Neural cell (in vitro differentiated cells): ENCODE measurements around the gene UHMK1. TPM values are rescaled to one million over a fixed set of nuclear protein-coding genes. Genes with fewer than 3 reads are reported as not detected.
"Not testable (repeated sequence)": the region's sequence is repeated elsewhere in the genome, so short reads cannot be mapped to it uniquely, and the experiment has no call there.

Experiments used
- H2AFZ ChIP-seq: fragments of 200-600, 300-800 bp; sonication (generic), shearing (Covaris generic); 2 replicates; pipeline ENCODE4 v1.6.0; 2014; ENCODE audit warnings: low read depth, mild to moderate bottlenecking, antibody characterized with exemption, low read length, moderate library complexity
- H3F3A ChIP-seq: fragments of 200-600 bp; shearing (Covaris generic); 2 replicates; pipeline ENCODE4 v1.6.1; 2016; ENCODE audit warnings: mild to moderate bottlenecking, moderate library complexity, mixed read lengths, antibody characterized with exemption, low read length; ENCODE audit not compliant: insufficient read depth, poor library complexity, severe bottlenecking
- H3K27ac ChIP-seq: fragments of 200-600, 300-800 bp; sonication (generic), shearing (Covaris generic); 2 replicates; pipeline ENCODE4 v1.5.1; 2014; ENCODE audit warnings: mild to moderate bottlenecking, low read length, moderate library complexity
- H3K27me3 ChIP-seq: fragments of 300-800, 200-600 bp; sonication (generic), shearing (Covaris generic); 2 replicates; pipeline ENCODE4 v1.6.0; 2014; ENCODE audit warnings: mild to moderate bottlenecking, low read depth, low read length, moderate library complexity; ENCODE audit not compliant: insufficient read depth
- H3K36me3 ChIP-seq: fragments of 300-800, 200-600 bp; sonication (generic), shearing (Covaris generic); 2 replicates; pipeline ENCODE4 v1.5.1; 2014; ENCODE audit warnings: mild to moderate bottlenecking, antibody characterized with exemption, low read length, moderate library complexity; ENCODE audit not compliant: insufficient read depth
- H3K4me2 ChIP-seq: fragments of 300-800, 200-600 bp; sonication (generic), shearing (Covaris generic); 2 replicates; pipeline ENCODE4 v1.6.0; 2014; ENCODE audit warnings: mild to moderate bottlenecking, low read length
- H3K4me3 ChIP-seq: fragments of 300-800, 200-600 bp; sonication (generic), shearing (Covaris generic); 2 replicates; pipeline ENCODE4 v1.5.1; 2014; ENCODE audit warnings: mild to moderate bottlenecking, low read length, moderate library complexity
- H3K79me2 ChIP-seq: fragments of 200-600 bp; shearing (Covaris generic); replicated peaks from 2 replicates; pipeline ENCODE4 v1.6.0; 2014; ENCODE audit warnings: mild to moderate bottlenecking, low read length, moderate library complexity; ENCODE audit not compliant: insufficient read depth
- H3K9ac ChIP-seq: fragments of 300-800, 200-600 bp; sonication (generic), shearing (Covaris generic); 2 replicates; pipeline ENCODE4 v1.6.1; 2016; ENCODE audit warnings: mild to moderate bottlenecking, low read length, mixed read lengths
- H3K9me2 ChIP-seq: fragments of 200-600 bp; shearing (Covaris generic); 2 replicates; pipeline ENCODE4 v1.6.1; 2016; ENCODE audit warnings: mild to moderate bottlenecking, low read length, mixed read lengths; ENCODE audit not compliant: insufficient read depth
- H3K9me3 ChIP-seq: fragments of 200-600, 300-800 bp; sonication (generic), shearing (Covaris generic); 2 replicates; pipeline ENCODE4 v1.6.1; 2016; ENCODE audit warnings: mild to moderate bottlenecking, mixed run types, low read length, moderate library complexity, mixed read lengths
- H4K20me1 ChIP-seq: fragments of 200-600 bp; shearing (Covaris generic); 2 replicates; pipeline ENCODE4 v1.6.1; 2016; ENCODE audit warnings: mild to moderate bottlenecking, mixed run types; ENCODE audit not compliant: insufficient read depth
- EP300 ChIP-seq: fragments of 450-650 bp; conservative IDR thresholded peaks from 2 replicates; pipeline ENCODE4 v1.6.1; 2014; ENCODE audit warnings: antibody characterized with exemption, mild to moderate bottlenecking, moderate library complexity; ENCODE audit not compliant: poor library complexity, severe bottlenecking
- EZH2 ChIP-seq: fragments of 200-600, 300-800 bp; shearing (Covaris generic), sonication (generic); IDR thresholded peaks from 2 replicates; pipeline ENCODE4 v1.6.1; 2014; ENCODE audit warnings: antibody characterized with exemption, low read length, borderline replicate concordance, mild to moderate bottlenecking; ENCODE audit not compliant: insufficient read depth, poor library complexity, severe bottlenecking
- MXI1 ChIP-seq: fragments of 450-650 bp; conservative IDR thresholded peaks from 2 replicates; pipeline ENCODE4 v1.6.1; 2014; ENCODE audit warnings: antibody characterized with exemption, mild to moderate bottlenecking; ENCODE audit not compliant: poor library complexity, severe bottlenecking
- POLR2AphosphoS5 ChIP-seq: IDR thresholded peaks from 2 replicates; pipeline ENCODE4 v1.6.1; 2012
- RAD21 ChIP-seq: fragments of 450-650 bp; conservative IDR thresholded peaks from 2 replicates; pipeline ENCODE4 v1.6.1; 2014; ENCODE audit warnings: antibody characterized with exemption, mild to moderate bottlenecking, moderate library complexity
- SMC3 ChIP-seq: fragments of 450-650 bp; conservative IDR thresholded peaks from 2 replicates; pipeline ENCODE4 v1.6.1; 2014; ENCODE audit warnings: antibody characterized with exemption, mild to moderate bottlenecking, moderate library complexity; ENCODE audit not compliant: poor library complexity
- TAF1 ChIP-seq: IDR thresholded peaks from 2 replicates; pipeline ENCODE4 v1.6.1; 2012; ENCODE audit warnings: low read depth
- polyA plus RNA-seq: library from polyadenylated mRNA; depleted of rRNA; stranded (reverse); fragments of >200 nt; gene quantifications from 2 replicates; pipeline ENCODE4 v1.2.3, GENCODE V29; 2014
- TF ChIP-seq, protein P1 (sequence below): IDR thresholded peaks from 2 replicates; pipeline ENCODE4 v1.6.1; 2012; ENCODE audit warnings: borderline replicate concordance
- TF ChIP-seq, protein P2 (sequence below): fragments of 450-650 bp; IDR thresholded peaks from 2 replicates; pipeline ENCODE4 v1.5.1; 2014; ENCODE audit warnings: antibody characterized with exemption, mild to moderate bottlenecking, moderate library complexity; ENCODE audit not compliant: poor library complexity, severe bottlenecking

UHMK1 gene
- polyA plus RNA-seq, 1 donor from 2014 or later = 22.2 TPM

DNA sequence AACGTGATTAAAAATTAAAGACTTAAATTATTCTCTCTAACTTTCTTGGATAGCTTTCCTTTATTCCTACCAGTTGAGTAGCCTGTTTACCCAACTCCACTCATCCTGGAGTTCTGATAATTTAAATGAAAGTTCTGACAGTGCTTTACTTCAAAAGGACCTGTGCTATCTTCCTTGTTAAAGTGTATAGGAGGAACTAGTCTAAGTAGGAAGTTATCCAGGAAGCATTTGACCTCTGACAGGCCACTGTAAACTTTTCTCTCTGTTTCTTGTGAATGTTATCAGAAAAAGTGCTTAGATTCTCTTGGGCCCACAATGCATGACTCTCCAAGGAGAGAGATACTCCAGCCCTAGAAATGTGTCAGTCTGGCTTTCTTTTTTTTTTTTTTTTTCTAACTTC lies 73.1 kb downstream of the UHMK1 start:
- Histone ChIP-seq H3K9me3 (no peaks in the 10 kb centered on the region), H4K20me1 (no peaks in the 10 kb centered on the region), H3K27me3 (no peaks in the 10 kb centered on the region), H2AFZ (no peak overlapping the region), H3K9ac (no peak overlapping the region), H3K4me2 (no peak overlapping the region), H3K9me2 (no peaks in the 10 kb centered on the region), H3K27ac (no peak overlapping the region), H3K36me3 (no peaks in the 10 kb centered on the region), H3K79me2 (no peaks in the 10 kb centered on the region), H3K4me3 (no peak overlapping the region), H3F3A (no peaks in the 10 kb centered on the region)
- TF ChIP-seq, protein P1, sequence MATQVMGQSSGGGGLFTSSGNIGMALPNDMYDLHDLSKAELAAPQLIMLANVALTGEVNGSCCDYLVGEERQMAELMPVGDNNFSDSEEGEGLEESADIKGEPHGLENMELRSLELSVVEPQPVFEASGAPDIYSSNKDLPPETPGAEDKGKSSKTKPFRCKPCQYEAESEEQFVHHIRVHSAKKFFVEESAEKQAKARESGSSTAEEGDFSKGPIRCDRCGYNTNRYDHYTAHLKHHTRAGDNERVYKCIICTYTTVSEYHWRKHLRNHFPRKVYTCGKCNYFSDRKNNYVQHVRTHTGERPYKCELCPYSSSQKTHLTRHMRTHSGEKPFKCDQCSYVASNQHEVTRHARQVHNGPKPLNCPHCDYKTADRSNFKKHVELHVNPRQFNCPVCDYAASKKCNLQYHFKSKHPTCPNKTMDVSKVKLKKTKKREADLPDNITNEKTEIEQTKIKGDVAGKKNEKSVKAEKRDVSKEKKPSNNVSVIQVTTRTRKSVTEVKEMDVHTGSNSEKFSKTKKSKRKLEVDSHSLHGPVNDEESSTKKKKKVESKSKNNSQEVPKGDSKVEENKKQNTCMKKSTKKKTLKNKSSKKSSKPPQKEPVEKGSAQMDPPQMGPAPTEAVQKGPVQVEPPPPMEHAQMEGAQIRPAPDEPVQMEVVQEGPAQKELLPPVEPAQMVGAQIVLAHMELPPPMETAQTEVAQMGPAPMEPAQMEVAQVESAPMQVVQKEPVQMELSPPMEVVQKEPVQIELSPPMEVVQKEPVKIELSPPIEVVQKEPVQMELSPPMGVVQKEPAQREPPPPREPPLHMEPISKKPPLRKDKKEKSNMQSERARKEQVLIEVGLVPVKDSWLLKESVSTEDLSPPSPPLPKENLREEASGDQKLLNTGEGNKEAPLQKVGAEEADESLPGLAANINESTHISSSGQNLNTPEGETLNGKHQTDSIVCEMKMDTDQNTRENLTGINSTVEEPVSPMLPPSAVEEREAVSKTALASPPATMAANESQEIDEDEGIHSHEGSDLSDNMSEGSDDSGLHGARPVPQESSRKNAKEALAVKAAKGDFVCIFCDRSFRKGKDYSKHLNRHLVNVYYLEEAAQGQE = no peak
- TF ChIP-seq MXI1 (no peak), TAF1 (no peak), SMC3 (no peak), POLR2AphosphoS5 (no peak), RAD21 (no peak), EP300 (no peak), EZH2 (no peak)
- TF ChIP-seq, protein P2, sequence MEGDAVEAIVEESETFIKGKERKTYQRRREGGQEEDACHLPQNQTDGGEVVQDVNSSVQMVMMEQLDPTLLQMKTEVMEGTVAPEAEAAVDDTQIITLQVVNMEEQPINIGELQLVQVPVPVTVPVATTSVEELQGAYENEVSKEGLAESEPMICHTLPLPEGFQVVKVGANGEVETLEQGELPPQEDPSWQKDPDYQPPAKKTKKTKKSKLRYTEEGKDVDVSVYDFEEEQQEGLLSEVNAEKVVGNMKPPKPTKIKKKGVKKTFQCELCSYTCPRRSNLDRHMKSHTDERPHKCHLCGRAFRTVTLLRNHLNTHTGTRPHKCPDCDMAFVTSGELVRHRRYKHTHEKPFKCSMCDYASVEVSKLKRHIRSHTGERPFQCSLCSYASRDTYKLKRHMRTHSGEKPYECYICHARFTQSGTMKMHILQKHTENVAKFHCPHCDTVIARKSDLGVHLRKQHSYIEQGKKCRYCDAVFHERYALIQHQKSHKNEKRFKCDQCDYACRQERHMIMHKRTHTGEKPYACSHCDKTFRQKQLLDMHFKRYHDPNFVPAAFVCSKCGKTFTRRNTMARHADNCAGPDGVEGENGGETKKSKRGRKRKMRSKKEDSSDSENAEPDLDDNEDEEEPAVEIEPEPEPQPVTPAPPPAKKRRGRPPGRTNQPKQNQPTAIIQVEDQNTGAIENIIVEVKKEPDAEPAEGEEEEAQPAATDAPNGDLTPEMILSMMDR = no peak

DNA sequence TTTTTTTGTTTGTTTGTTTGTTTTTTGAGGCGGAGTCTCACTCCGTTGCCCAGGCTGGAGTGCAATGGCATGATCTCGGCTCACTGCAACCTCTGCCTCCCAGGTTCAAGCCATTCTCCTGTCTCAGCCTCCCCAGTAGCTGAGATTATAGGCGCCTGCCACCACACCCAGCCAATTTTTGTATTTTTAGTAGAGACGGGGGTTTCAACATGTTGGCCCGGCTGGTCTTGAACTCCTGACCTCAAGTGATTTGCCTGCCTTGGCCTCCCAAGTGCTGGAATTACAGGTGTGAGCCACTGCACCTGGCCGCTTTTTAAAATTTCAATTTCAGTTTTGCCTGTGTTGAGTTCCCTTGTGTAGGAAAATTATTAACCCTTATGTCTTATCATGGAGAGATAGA lies 73.5 kb downstream of the UHMK1 start:
- H3K27me3 ChIP-seq, H3K9ac ChIP-seq, H4K20me1 ChIP-seq, H3K4me2 ChIP-seq, H2AFZ ChIP-seq, H3K36me3 ChIP-seq, H3K79me2 ChIP-seq, H3K9me2 ChIP-seq, H3F3A ChIP-seq, H3K27ac ChIP-seq, H3K9me3 ChIP-seq, H3K4me3 ChIP-seq: not testable (repeated sequence)

DNA sequence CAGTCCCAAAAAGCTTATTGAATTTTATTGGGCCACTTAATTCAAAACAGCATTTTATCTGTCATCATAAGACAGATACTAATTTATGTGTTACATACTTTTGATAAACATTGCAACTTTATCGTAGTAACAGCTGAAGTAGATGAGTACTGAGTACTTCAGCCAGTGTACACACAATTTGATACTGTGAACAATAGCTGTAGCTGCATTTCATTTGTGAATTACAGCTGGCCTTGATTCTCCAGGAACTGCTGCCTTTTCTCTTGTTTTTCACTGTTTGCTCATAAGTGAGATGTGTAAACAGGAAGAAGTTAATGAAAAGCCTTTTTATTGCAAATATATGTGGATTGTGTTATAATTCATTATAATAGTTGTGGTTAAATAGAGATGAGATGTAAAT lies 74.1 kb downstream of the UHMK1 start:
- no peaks in the 10 kb centered on the region for H3K36me3 ChIP-seq
- H3F3A ChIP-seq = no peaks in the 10 kb centered on the region
- H3K9me2 ChIP-seq = no peaks in the 10 kb centered on the region
- H3K27me3 ChIP-seq = no peaks in the 10 kb centered on the region
- no peak overlapping the region for H3K9ac ChIP-seq
- TF ChIP-seq TAF1 (no peak), EZH2 (no peak), EP300 (no peak), POLR2AphosphoS5 (no peak), SMC3 (no peak), RAD21 (no peak), MXI1 (no peak)
- TF ChIP-seq, protein P1 = no peak
- TF ChIP-seq, protein P2 = no peak
- H3K27ac ChIP-seq = no peak overlapping the region
- H3K4me2 ChIP-seq = no peak overlapping the region
- H3K79me2 ChIP-seq = no peaks in the 10 kb centered on the region
- no peaks in the 10 kb centered on the region for H4K20me1 ChIP-seq
- H3K9me3 ChIP-seq = no peaks in the 10 kb centered on the region
- no peak overlapping the region for H3K4me3 ChIP-seq
- no peak overlapping the region for H2AFZ ChIP-seq
